8988T (cell line): ENCODE results near the gene SELENOS.

Experiments used
- DNase-seq: peaks from one replicate; pipeline ENCODE4 v3.0.0; 2011

The SELENOS gene

GRCh38 chr15:101276501-101277037 lies 716 bp downstream of the SELENOS start:
- DNase-seq = no peak

DNA sequence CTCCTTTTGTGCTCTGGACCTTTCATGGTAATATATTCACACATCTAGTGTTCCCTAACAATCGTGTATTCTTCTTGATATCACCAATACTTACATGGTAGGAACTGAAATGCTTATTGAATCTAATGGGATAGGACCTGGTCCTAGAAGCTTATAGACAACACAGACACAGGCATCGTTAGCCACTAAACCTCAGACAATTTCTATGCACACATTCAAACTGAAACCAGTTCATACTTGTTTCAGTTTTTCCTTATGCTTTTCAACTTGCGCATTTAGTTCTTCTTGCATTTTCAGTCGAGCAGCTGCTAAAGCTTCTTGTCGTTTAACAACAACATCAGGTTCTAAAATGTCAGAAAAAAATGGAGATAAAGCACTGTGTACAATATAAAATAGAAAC lies 2.3 kb downstream of the SELENOS start:
- DNase-seq = no peak

- DNase-seq = no peak
Measured at GRCh38 chr15:101273534-101273933, 3.8 kb downstream of the SELENOS start.

GRCh38 chr15:101272584-101272983 lies 4.7 kb downstream of the SELENOS start:
- DNase-seq = no peak

GRCh38 chr15:101269479-101270223 lies 7.6 kb downstream of the SELENOS start:
- no peak for DNase-seq

- no peak for DNase-seq
Measured at GRCh38 chr15:101267320-101268104, 9.8 kb downstream of the SELENOS start.

GRCh38 chr15:101266787-101267186 lies 10.5 kb downstream of the SELENOS start:
- no peak for DNase-seq

GRCh38 chr15:101266034-101266433 lies 11.3 kb downstream of the SELENOS start:
- DNase-seq = no peak

GRCh38 chr15:101264911-101265641 lies 12.2 kb downstream of the SELENOS start:
- no peak for DNase-seq

DNA sequence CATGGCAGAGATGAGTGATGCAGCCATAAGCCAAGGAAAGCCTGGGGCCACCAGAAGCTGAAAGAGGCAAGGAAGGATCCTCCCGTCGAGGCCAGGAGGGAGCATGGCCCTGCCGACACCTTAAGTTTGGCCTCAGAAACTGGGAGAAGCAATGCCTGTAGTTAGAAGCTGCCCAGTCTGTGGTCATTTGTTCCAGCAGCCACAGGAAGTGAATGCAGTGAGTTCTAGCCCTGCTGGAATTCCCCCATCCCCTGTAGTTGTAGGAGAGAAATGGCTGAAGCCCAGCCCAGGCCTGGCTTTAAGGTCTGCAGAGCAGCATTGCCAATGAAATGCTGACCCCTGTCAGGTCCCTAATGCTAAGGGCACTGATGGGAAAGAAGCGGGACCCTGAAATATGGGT lies 13.3 kb downstream of the SELENOS start:
- DNase-seq = no peak

- DNase-seq = no peak
Measured at GRCh38 chr15:101262551-101262950, 14.7 kb downstream of the SELENOS start.

GRCh38 chr15:101258238-101259144 lies 18.8 kb downstream of the SELENOS start:
- no peak for DNase-seq

- DNase-seq = no peak
Measured at GRCh38 chr15:101256757-101257156, 20.5 kb downstream of the SELENOS start.

- no peak for DNase-seq
Measured at GRCh38 chr15:101255615-101256241, 21.6 kb downstream of the SELENOS start.

- no peak for DNase-seq
Measured at GRCh38 chr15:101255051-101255395, 22.3 kb downstream of the SELENOS start.

GRCh38 chr15:101254157-101255050 lies 22.9 kb downstream of the SELENOS start:
- DNase-seq = no peak

DNA sequence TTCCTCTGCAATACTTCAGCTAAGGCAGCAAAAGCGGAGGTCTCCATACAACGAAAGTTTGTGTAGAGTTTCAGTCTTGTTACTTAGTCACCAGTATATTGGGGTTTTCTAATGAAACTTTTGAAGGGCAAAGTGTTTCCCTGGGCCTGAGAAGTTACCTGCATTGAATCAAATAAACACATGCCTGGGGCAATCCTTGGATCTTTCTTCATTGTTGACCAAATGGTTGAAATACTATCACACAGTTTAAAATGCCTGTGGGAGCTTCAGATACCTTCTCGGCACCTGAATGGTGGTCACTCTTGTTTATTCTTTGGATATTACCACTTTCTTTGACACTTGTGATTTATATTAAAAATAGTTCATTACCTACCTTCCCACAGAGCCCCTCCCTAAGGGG lies 24.4 kb downstream of the SELENOS start:
- DNase-seq = no peak

- DNase-seq = peak; percentile 80
Measured at GRCh38 chr15:101251830-101252820, 25.2 kb downstream of the SELENOS start, which contains the start of gene CHSY1. TSS of gene CHSY1 (minus strand) at chr15:101252048. CDS start at chr15:101251456, 592 bp downstream.
